Neural progenitor cell (in vitro differentiated cells): ENCODE measurements around the gene ZFAND5. TPM values are rescaled to one million over a fixed set of nuclear protein-coding genes. Genes with fewer than 3 reads are reported as not detected.

Experiments
- DNase-seq: peaks from one replicate; pipeline ENCODE4 v3.0.0-alpha.2; 2016; ENCODE audit warnings: low spot score
- H2AFZ ChIP-seq: fragments of 200-600 bp; sonication (generic); replicated peaks from 2 replicates; pipeline ENCODE4 v1.6.1; 2016; ENCODE audit warnings: antibody characterized with exemption
- H3F3A ChIP-seq: fragments of 200-600 bp; sonication (generic); 2 replicates; pipeline ENCODE4 v1.6.1; 2016; ENCODE audit warnings: antibody characterized with exemption, low read depth
- H3K27ac ChIP-seq: fragments of 200-600 bp; sonication (generic); 2 replicates; pipeline ENCODE4 v1.5.1; 2016; ENCODE audit warnings: mild to moderate bottlenecking
- H3K27me3 ChIP-seq: fragments of 200-600 bp; sonication (generic); 2 replicates; pipeline ENCODE4 v1.6.1; 2016; ENCODE audit warnings: mild to moderate bottlenecking, moderate library complexity
- H3K36me3 ChIP-seq: fragments of 200-600 bp; sonication (generic); 2 replicates; pipeline ENCODE4 v1.5.1; 2016
- H3K4me1 ChIP-seq: fragments of 200-600 bp; sonication (generic); 2 replicates; pipeline ENCODE4 v1.6.1; 2016; ENCODE audit warnings: mixed run types
- H3K4me2 ChIP-seq: fragments of 200-600 bp; sonication (generic); 2 replicates; pipeline ENCODE4 v1.6.1; 2016
- H3K4me3 ChIP-seq: fragments of 200-600 bp; sonication (generic); 2 replicates; pipeline ENCODE4 v1.5.1; 2016
- H3K79me2 ChIP-seq: fragments of 200-600 bp; sonication (generic); 2 replicates; pipeline ENCODE4 v1.6.1; 2016; ENCODE audit warnings: low read depth
- H3K9ac ChIP-seq: fragments of 200-600 bp; sonication (generic); 2 replicates; pipeline ENCODE4 v1.6.1; 2016
- H3K9me3 ChIP-seq: fragments of 200-600 bp; sonication (generic); 2 replicates; pipeline ENCODE4 v1.5.1; 2016; ENCODE audit warnings: low read depth
- H4K20me1 ChIP-seq: fragments of 200-600 bp; sonication (generic); 2 replicates; pipeline ENCODE4 v1.6.1; 2016; ENCODE audit warnings: low read depth
- H3K27ac Mint-ChIP-seq: 3 replicates; pipeline ENCODE4 v1.8.0; 2021; ENCODE audit warnings: mixed read lengths
- H3K27me3 Mint-ChIP-seq: 2 replicates; pipeline ENCODE4 v1.8.0; 2022; ENCODE audit warnings: low read depth, mild to moderate bottlenecking, inconsistent platforms, moderate library complexity, mixed read lengths; ENCODE audit not compliant: insufficient read depth
- H3K36me3 Mint-ChIP-seq: 3 replicates; pipeline ENCODE4 v1.8.0; 2021; ENCODE audit warnings: mixed read lengths
- H3K4me1 Mint-ChIP-seq: 3 replicates; pipeline ENCODE4 v1.8.0; 2021; ENCODE audit warnings: mixed read lengths
- H3K4me3 Mint-ChIP-seq: 3 replicates; pipeline ENCODE4 v1.8.0; 2021; ENCODE audit warnings: mild to moderate bottlenecking, moderate library complexity, mixed read lengths
- H3K9me3 Mint-ChIP-seq: 3 replicates; pipeline ENCODE4 v1.8.0; 2020; ENCODE audit warnings: mixed read lengths
- EZH2 ChIP-seq: fragments of 200-600 bp; sonication (generic); IDR thresholded peaks from 2 replicates; pipeline ENCODE4 v1.6.1; 2017; ENCODE audit warnings: antibody characterized with exemption, mild to moderate bottlenecking, moderate library complexity
- EZH2phosphoT487 ChIP-seq: fragments of 200-600 bp; sonication (generic); IDR thresholded peaks from 2 replicates; pipeline ENCODE4 v1.6.1; 2017; ENCODE audit warnings: antibody characterized with exemption
- total RNA-seq: library from RNA; depleted of rRNA; stranded (reverse); fragments of >200 nt; gene quantifications from 2 replicates; pipeline ENCODE4 v1.2.3, GENCODE V29; 2015; ENCODE audit warnings: low replicate concordance
- TF ChIP-seq, protein P1 (sequence below): fragments of 200-600 bp; sonication (generic); IDR thresholded peaks from 2 replicates; pipeline ENCODE4 v1.5.1; 2017; ENCODE audit warnings: antibody characterized with exemption, mild to moderate bottlenecking

Gene ZFAND5
- total RNA-seq, 1 donor from 2014 or later = 162 TPM

DNA sequence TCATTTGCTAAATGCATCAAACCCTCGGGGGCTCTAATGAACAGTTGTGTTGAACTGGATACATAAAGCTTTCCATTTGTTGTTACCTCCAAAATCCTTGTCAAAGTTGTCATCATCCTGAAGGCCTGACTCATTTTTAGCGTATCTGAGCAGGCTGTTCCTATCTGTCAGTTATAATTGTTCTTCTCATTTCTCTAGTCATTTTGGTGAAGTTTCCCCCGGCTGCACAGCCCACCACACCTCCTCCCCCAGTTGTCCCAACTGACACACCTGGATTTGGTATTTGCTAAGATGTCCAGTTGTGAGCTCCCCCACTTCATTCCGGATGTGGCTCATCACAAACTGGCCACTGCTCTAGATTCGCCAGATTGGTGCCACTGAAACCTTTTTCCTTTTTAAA, 27.7 kb downstream of the ZFAND5 start:
- H3K9ac ChIP-seq = no peak overlapping the region
- peaks cover 5% of the 10 kb centered on the region for H3K4me1 Mint-ChIP-seq
- no peak overlapping the region for H3K4me3 ChIP-seq
- DNase-seq = no peak
- no peak overlapping the region for H3K4me3 Mint-ChIP-seq
- H2AFZ ChIP-seq = no peak overlapping the region
- peaks cover 3% of the 10 kb centered on the region for H3K9me3 Mint-ChIP-seq
- H3K27me3 ChIP-seq = no peaks in the 10 kb centered on the region
- H3K4me2 ChIP-seq = no peak overlapping the region
- H3K27ac Mint-ChIP-seq = no peak overlapping the region
- no peaks in the 10 kb centered on the region for H3F3A ChIP-seq
- no peaks in the 10 kb centered on the region for H3K27me3 Mint-ChIP-seq
- H3K36me3 Mint-ChIP-seq = no peaks in the 10 kb centered on the region
- H3K9me3 ChIP-seq = no peaks in the 10 kb centered on the region
- no peaks in the 10 kb centered on the region for H3K36me3 ChIP-seq
- H3K79me2 ChIP-seq = no peaks in the 10 kb centered on the region
- no peaks in the 10 kb centered on the region for H4K20me1 ChIP-seq
- TF ChIP-seq, protein P1, sequence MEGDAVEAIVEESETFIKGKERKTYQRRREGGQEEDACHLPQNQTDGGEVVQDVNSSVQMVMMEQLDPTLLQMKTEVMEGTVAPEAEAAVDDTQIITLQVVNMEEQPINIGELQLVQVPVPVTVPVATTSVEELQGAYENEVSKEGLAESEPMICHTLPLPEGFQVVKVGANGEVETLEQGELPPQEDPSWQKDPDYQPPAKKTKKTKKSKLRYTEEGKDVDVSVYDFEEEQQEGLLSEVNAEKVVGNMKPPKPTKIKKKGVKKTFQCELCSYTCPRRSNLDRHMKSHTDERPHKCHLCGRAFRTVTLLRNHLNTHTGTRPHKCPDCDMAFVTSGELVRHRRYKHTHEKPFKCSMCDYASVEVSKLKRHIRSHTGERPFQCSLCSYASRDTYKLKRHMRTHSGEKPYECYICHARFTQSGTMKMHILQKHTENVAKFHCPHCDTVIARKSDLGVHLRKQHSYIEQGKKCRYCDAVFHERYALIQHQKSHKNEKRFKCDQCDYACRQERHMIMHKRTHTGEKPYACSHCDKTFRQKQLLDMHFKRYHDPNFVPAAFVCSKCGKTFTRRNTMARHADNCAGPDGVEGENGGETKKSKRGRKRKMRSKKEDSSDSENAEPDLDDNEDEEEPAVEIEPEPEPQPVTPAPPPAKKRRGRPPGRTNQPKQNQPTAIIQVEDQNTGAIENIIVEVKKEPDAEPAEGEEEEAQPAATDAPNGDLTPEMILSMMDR = no peak
- TF ChIP-seq EZH2 (no peak), EZH2phosphoT487 (no peak)
- H3K27ac ChIP-seq = no peak overlapping the region
- no peaks in the 10 kb centered on the region for H3K4me1 ChIP-seq

DNA sequence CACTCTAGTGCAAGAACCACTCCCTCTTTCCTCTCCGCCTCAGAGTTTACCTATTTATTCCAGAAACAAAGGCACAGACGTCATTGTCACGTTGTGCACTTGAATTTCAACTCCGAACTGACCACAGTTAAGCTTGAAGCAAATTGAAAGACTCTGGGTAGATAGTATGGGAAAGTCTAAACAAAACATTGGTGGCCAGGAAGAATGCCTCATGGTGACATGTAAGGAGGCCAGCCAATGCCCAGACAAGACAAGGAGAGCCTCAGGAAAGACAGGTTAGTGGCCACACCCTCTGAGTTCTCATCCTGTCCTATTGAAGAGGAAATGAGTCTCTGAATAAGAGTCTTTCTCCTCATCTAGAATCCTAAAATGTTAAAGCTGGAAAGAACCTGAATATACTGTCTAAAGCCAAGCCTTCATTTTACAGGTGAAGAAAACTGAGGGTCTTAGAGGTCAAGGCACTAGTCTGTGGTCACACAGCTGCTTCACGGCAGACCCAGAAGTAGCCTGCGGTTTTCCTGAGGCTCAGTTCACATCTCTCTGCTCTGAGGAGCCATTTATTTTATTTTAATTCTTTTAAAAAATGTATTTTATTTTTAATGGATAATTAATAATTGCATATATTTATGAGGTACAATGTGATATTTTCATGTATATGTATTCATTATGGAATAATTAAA, 30.2 kb downstream of the ZFAND5 start:
- Histone ChIP-seq H3K4me3 (no peak overlapping the region), H3K9me3 (no peaks in the 10 kb centered on the region), H2AFZ (no peak overlapping the region), H4K20me1 (no peaks in the 10 kb centered on the region), H3K9ac (no peak overlapping the region), H3K27ac (no peak overlapping the region), H3K4me2 (no peak overlapping the region), H3F3A (no peaks in the 10 kb centered on the region), H3K79me2 (no peaks in the 10 kb centered on the region), H3K4me1 (no peaks in the 10 kb centered on the region), H3K36me3 (no peaks in the 10 kb centered on the region), H3K27me3 (no peaks in the 10 kb centered on the region)
- no peak overlapping the region for H3K4me3 Mint-ChIP-seq
- H3K27me3 Mint-ChIP-seq = peaks cover 2% of the 10 kb centered on the region
- no peak for DNase-seq
- H3K36me3 Mint-ChIP-seq = no peaks in the 10 kb centered on the region
- no peaks in the 10 kb centered on the region for H3K9me3 Mint-ChIP-seq
- H3K4me1 Mint-ChIP-seq = peaks cover 7% of the 10 kb centered on the region
- TF ChIP-seq, protein P1 = no peak
- no peak for TF ChIP-seq EZH2phosphoT487
- TF ChIP-seq EZH2 = no peak
- no peak overlapping the region for H3K27ac Mint-ChIP-seq

DNA sequence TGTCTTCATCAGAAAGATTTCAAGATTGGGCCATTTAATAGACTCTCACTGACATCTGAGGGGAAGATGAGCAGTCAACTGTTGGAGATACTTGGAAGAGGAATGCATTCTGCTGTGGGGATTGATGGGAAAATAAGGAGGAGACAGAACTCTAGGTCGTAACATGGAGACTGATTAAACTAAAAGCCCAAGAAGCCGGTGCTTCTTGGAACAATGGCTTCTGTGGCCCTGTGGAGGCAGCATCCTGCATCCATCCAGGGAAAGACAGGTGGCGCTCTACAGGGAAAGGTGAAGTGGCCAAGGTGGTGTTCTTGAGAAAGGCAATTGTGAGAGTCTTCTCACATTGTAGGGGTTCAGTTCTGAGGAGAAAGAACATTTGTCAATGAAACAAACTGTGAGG, 31.3 kb downstream of the ZFAND5 start:
- Histone ChIP-seq H3K9ac (no peak overlapping the region), H3K79me2 (no peaks in the 10 kb centered on the region), H3K4me3 (no peak overlapping the region), H3K4me1 (no peaks in the 10 kb centered on the region), H2AFZ (peak overlapping the region; percentile 82), H3K9me3 (no peaks in the 10 kb centered on the region), H3K36me3 (no peaks in the 10 kb centered on the region), H4K20me1 (no peaks in the 10 kb centered on the region), H3F3A (no peaks in the 10 kb centered on the region), H3K27me3 (no peaks in the 10 kb centered on the region), H3K27ac (no peak overlapping the region), H3K4me2 (no peak overlapping the region)
- TF ChIP-seq EZH2 (no peak), EZH2phosphoT487 (no peak)
- TF ChIP-seq, protein P1 = peak; percentile 50
- Mint-ChIP-seq H3K27me3 (peaks cover 3% of the 10 kb centered on the region), H3K4me3 (no peak overlapping the region), H3K9me3 (no peaks in the 10 kb centered on the region), H3K27ac (no peak overlapping the region), H3K36me3 (no peaks in the 10 kb centered on the region), H3K4me1 (peaks cover 7% of the 10 kb centered on the region)
- peak; percentile 29 for DNase-seq
